Left ventricle myocardium superior (tissue), 1 donor: ENCODE measurements around the gene HSPA2. TPM values are rescaled to one million over a fixed set of nuclear protein-coding genes. Genes with fewer than 3 reads are reported as not detected.
"Not testable (repeated sequence)": the region's sequence is repeated elsewhere in the genome, so short reads cannot be mapped to it uniquely, and the experiment has no call there.

ENCODE experiments used
- ATAC-seq: fragments of 200-7000 bp; cut with Tn5 transposase; one replicate; pipeline ENCODE4 v1.9.1; 2020; ENCODE audit warnings: mild to moderate bottlenecking, moderate library complexity
- DNase-seq: peaks from one replicate; pipeline ENCODE4 v3.0.0-alpha.2; 2020
- intact Hi-C: fragments of 100-400 bp; cut with micrococcal nuclease; formaldehyde crosslinking; loops from one replicate; pipeline ENCODE4 v1.11.0; 2022
- total RNA-seq: library from RNA; stranded (reverse); fragmentation: NEBNext Ultra II Directional; extraction: Animal tissue kit (Norgen Biotek cat#: 25700); gene quantifications from one replicate; pipeline ENCODE4 v1.2.1, GENCODE V29; 2021
- donor health status: DM: no; HTN: yes; CAD: no; lungs with severe emphysema.

Gene HSPA2
- total RNA-seq, 1 donor from 2014 or later = 13.8 TPM

DNA sequence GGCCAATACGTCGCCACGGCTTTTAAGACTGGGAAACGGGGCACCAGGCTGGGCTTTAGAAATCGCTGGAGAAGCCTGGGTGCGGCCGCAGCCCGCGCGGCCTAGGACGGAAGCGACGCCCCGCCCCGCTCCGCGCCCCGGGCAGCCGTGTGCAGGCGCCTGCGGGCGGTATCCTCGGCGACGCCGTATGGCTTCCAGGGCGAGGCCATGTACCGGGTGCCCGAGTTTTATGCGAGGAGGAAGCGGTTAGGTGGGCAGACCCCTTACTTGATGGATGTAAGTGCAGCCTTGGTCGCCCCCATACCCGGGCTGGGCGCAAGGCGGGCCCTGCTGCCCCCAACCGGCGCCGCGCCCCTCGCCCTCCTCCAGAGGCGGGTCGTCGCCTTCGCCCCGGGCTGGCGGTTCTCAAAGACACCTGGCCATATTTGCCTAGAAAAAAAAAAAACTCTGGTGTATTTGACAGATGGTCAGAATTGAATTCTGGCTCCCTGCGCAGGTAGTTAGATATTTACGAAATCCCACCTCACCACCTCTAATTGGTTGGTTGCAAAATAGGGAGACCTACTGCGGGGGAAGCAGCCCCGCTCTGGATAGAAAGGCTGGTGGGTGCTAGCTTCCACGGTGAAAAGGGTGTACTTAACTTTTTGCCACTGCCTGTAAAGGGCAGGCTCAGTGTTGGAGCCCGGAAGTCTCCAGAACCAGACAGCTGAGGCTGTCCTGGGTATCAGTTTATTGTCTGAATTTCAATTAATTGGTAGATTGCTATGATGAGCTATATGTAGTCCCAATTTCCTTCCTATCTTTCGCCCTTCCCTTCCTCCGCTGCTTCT, 9.5 kb downstream of the HSPA2 start, which contains the start of gene PPP1R36:
PPP1R36 (plus strand) TSS at position 171 of the 830 bp plus-strand sequence; CDS start at position 208, 37 bp downstream.
- DNase-seq (peak; percentile 70), ATAC-seq (peak; percentile 96)
- intact Hi-C loops = loop anchor here (10.0 kb wide), 1 partner anchor 85 kb away; no protein-coding TSS in a partner anchor

DNA sequence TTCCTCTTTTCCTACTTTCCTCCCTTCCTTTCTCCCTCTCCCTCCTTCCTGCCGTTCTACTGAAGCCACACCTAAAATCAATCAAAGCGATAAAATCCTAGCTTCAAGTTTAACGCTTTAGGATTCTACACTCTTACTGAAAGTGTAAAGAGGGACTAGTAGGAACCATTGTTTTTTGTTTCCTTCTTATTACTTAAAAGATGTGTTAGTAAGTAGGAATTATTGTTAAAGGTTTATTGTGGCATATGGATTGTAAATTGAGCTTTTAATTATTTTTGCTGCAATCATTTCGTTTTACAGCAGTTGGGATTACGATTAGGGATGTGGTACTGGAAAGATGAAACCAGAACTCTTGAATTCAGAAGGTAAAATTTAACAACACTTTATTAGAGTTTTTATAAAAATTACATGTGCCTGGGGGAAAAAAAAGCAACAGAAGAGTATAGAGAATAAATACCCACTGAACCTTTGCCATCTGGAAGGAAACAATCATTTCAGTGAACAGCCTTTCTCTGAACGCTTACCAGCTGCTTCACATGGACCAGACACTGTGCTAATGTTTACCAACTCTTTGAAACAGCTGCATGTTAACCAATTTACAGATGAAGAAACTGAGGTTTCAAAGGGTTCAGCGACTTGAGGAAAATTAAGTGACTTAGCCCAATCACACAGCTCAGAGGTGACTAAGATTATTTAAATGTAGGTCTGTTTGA, 10.2 kb downstream of the HSPA2 start:
- DNase-seq (no peak), ATAC-seq (no peak)
- intact Hi-C loops = no loop called here

DNA sequence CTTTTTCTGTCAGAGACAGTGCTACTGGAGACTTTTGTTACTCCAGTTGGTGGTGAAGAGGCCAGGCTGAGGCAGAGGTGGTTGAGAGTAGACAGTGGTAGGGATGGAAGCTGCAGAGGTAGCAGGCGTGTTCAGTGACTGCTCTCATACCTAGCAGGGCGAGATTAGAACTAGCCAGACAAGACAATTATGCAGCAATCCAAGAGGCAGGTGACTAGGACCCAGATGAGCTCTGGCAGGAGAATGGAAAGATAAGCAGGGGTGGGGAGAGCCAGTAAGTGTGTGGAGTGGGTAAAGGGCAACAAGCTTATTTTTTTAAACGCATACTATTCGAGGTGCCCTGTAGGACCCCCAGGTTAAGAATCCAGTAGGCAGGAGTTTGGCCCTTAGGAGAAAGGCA, 14.0 kb downstream of the HSPA2 start:
- DNase-seq (no peak), ATAC-seq (no peak)
- intact Hi-C loops = no loop called here

DNA sequence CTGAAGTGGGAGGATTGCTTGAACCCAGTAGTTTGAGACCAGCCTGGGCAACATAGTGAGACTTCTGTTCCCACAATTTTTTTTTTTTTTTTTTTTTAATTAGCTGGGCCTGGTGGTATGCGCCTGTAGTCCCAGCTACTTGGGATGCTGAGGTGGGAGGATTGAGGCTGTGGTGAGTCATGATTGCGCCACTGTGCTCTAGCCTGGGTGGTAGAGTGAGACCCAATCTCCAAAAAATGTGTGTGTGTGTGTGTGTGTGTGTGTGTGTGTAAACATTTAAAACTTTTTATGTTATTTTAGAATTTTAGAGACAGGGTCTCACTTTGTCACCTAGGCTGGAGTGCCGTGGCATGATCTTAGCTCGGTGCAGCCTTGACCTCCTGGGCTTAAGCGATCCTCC, 16.0 kb downstream of the HSPA2 start:
- intact Hi-C loops = no loop called here
- ATAC-seq = no peak
- DNase-seq = no peak

DNA sequence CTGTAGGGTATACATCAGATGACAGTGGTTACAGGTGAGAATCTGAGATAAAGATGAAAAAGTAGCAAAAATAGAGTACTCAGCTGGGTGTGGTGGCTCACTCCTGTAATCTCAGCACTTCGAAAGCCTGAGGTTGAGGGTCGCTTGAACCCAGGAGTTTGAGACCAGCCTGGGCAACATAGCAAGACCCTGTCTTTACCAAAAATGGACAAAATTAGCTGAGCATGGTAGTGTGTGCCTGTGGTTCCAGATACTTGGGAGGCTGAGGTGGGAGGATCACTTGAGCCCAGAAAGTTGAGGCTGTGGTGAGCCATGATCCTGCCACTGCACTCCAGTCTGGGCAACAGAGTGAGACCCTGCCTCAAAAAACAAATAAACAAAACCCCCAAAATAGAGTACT, 17.7 kb downstream of the HSPA2 start:
- DNase-seq, intact Hi-C loops, ATAC-seq: not testable (repeated sequence)

DNA sequence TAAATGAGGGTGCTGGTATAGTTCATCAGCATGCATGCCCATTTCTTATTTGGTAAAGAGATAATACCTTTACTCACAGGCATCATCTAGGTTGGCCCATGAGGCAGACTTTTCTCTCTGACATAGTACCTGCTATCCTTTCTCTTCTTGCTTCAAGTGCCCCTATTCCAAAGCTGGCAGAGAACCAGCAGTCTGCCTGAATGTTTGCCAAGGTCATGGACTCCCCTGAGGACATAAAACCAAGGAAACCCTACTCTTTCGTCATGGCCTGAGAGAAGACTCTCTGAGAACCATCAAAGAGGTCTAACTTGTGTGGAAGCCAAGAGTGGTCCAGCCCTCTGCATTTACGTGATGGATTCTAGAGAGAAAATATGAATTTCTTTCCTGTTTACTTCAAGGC, 21.1 kb downstream of the HSPA2 start:
- intact Hi-C loops = no loop called here
- ATAC-seq (peak; percentile 20), DNase-seq (no peak)

DNA sequence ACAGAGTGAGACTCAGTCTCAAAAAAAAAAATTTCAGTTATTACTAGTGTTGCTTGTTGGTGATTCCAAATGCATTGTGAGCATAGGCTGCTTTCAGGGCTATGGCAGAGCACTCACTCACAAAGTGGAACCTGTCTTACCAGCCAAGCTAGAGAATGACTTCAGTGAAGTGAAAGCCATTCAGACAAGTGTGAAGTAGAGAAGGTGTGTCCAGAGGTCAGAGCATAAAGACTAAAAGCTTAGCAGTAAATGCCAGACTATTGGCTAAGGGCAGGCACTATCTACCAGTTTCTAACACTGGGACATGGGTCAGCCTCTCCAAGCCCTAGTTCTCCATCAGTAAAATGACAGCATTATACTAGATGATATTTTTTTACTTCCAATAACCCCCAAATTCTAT, 21.9 kb downstream of the HSPA2 start:
- ATAC-seq = peak; percentile 64
- intact Hi-C loops = no loop called here

DNA sequence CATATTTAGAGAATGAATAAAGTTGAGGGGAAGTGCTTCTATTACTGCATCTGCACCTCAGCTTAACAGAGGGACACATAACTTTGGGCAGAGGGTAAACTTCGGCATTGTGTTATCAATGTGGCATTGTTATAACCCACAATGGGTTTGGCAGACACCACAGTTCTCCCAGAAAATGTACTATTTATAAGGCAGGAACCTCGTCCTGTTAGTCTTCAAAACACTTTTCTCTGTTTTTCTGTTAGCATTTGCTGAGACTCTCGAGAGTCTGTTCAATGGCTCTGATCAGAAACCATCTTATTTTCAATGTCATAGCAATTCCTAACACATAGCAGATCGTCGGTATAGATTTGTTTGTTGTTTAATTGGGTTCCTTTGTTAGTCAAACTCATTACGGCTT, 23.2 kb downstream of the HSPA2 start:
- intact Hi-C loops = no loop called here
- DNase-seq (no peak), ATAC-seq (no peak)

More for the DNA sequence above, 21.9 kb downstream of the HSPA2 start:
- DNase-seq = no peak

DNA sequence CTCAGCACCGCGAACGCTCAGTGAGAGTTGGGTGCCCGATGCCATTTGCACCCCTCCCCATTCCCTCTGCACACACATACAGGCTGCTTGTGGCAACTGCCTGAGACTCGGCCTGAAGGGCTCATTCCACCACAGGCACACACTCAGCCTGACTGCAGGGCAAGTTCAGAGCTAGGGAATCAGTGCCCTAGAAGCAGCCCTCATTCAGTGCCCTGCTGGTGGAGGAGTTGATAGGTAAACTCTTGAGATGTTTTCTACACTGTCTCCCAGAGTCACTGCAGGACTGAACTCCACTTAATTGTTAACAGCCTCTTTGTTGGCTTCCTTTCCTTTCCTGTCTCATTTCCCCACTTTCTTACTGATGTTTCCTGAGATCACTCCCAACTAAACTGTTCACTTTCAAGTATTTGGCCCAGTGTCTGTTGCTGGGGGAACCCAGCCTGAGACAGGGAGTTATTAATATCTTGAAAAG, 26.1 kb downstream of the HSPA2 start:
- ATAC-seq = no peak

DNA sequence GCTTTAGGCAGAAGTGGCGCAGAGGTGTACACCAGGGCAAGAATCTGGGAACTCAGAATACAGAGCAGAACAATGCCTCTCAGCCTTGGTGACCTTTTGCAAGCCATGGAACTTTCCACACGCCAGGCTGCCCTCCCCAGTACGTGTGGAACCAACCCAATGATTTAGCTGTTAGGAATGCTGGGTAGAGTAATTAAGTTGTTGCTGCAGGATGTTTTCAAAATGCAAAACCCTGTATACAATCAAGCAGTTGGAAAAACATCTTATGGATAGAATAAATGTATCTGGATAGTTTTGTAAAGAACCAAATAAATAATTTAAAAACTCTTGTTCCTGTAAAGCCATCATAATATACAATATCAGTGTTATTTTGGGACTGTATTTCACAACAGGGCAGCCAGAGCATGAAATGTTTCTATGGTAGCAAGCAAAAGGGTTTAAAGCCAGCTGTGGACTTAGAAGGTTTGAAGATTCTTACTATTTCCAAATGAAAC, 28.6 kb downstream of the HSPA2 start:
- DNase-seq (peak; percentile 60), ATAC-seq (peak; percentile 96)
- intact Hi-C loops = no loop called here

More for the DNA sequence above, 26.1 kb downstream of the HSPA2 start:
- no peak for DNase-seq
- intact Hi-C loops = no loop called here

DNA sequence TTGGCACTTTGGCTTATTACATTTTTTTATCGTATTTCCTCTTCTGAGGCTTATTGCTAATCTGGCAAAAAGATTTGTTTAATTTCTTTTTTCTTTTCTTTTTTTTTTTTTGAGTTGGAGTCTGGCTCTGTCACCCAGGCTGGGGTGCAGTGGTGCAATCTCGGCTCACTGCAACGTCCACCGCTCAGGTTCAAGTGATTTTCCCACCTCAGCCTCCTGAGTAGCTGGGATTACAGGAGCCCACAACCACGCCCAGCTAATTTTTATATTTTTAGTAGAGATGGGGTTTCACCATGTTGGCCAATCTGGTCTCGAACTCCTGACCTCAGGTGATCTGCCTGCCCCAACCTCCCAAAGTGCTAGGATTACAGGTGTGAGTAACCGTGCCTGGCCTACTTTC, 29.1 kb downstream of the HSPA2 start:
- intact Hi-C loops, DNase-seq: not testable (repeated sequence)
- ATAC-seq = peak; percentile 28

DNA sequence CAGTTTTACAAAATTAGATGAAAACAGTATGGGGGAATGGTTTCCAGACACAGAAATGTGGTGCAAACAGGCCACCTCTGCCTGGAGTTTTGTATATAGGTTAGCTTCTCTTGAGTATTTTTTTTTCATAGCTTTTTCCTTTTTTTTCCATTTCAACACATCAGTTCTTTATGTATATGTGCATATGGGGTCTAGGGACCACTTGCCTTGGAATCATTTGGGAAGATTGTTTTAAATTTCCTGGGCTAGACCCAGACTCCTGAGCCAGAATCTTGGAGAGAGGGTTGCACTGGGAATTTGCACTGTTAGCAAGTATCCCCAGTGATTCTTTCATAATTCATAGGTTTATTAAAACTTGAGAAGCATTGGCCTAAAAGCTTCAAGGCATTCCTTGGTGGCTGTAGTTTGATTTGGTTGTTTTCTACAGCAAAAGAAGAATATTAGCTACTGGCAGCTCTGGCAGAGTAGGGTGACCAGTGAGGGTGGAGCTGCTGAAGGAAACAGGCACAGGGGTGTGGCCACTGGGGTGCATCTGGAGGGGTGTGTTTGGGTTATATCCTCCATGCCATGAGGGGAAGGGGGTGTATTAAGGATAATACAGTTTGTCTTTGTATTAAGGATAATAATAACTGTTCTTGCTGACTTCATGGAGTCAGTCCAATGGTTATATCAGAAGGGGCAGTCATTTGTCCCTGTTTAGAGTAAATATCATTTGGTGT, 32.0 kb downstream of the HSPA2 start:
- DNase-seq = no peak
- peak; percentile 25 for ATAC-seq
- intact Hi-C loops = no loop called here

DNA sequence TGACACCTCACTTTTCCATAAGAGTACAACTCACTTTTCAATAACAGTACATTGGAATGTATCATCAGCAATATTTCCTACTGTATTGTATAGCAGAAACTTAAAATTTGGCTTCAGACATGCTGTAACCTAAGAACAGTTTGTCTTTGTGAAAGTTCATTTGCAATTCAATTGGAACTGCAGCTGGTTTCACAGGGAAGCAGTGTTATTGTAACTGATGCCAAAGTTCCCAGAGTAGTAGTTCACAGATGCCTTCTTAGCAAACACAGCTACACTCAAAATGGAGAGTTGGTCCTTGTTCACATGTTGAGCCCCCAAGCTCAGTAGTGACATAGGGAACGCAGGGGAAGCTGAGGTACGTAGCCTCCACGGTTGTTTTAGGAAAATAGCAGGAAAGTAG, 32.6 kb downstream of the HSPA2 start:
- no peak for DNase-seq
- ATAC-seq = peak; percentile 30
- intact Hi-C loops = no loop called here

DNA sequence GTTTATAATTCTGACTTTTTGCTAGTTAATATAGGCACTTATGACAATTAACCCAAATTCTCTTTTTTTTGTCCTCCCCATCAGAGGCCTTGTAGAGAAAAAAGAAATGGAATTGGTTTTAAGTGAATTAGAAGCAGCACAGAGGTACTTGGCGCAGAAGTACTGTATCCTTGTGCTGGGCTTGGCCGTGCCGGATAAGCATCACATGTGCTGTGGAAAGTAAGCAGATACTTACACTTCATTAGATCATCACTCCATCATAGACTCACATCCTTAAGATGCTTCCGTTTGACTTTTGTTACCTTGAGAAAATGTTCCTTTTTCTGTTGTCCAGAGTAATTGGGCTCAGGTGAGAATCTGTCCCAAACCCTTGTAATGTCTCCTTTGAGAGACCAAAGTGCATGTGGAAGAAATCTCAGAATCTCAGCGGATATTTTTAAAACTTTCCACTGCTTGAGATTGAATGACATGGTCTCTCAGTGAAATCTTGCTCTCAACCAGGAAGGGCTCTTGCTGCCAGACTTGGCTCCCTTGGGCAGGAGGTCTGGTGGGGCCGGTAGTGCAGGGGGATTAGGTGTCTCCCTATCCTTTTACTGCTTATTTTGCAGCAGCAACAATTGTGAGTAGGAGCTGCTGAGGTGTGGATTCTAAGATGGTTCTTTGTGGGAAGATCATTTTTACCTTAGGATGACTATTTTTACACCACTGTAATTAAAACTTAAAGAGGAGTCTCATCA, 34.0 kb downstream of the HSPA2 start:
- ATAC-seq (no peak), DNase-seq (no peak)
- intact Hi-C loops = no loop called here

DNA sequence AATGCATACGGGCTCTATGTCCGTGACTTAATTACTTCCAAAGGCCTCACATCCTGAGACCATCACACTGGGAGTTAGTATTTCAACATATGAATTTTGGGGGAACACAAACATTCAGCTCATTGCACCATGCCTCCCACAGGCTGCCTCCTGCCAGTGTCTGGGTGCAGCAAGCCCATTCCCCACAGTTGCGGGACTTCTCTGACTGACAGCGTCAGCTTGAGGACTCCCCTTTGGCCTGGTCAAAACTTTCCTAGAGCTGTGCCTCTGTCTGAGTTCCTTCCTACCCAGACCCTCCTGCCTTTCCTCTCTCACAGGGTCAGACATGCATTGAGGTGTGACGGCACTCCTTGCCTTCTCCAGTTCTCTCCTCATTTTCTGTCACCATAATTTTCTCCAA, 36.7 kb downstream of the HSPA2 start:
- ATAC-seq = no peak
- no peak for DNase-seq
- intact Hi-C loops = no loop called here

DNA sequence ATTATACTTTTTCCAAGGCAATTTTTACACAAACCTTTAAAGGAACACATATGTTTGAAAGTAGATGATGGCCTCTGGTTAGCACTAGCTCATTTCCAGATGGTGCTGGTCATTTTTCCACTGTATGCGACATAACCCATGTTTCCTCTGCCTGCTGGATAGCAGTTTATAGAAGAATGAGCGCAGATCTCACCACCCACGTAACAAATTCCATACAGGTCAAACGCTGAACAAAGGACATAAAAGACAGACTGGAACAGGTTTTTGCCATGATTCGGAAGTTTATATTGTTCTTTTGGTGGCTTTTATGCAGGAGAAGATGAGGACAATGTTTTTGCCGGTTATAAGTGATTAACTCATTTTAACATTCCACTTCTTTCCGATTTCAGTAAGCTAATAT, 39.9 kb downstream of the HSPA2 start:
- DNase-seq (no peak), ATAC-seq (no peak)
- intact Hi-C loops = no loop called here

DNA sequence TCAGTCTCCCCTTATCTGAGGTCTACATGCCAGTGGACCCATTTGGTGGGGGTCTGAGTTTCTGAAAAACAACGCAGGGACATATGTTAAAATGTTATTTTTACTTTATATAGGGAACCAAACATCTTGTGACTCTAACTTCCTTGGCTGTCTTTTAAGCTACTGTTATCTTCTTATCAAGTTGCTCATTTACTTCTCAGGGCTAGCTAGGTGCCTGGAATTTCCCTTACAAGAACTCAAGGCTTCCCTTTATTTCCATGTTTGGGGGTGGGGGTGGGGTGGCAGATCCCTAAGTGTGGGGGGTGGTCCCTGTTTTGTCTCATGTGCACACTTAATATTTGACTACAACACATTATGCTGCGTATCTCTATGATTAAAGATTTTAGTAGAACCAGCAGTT, 40.8 kb downstream of the HSPA2 start:
- ATAC-seq = no peak
- intact Hi-C loops = no loop called here

DNA sequence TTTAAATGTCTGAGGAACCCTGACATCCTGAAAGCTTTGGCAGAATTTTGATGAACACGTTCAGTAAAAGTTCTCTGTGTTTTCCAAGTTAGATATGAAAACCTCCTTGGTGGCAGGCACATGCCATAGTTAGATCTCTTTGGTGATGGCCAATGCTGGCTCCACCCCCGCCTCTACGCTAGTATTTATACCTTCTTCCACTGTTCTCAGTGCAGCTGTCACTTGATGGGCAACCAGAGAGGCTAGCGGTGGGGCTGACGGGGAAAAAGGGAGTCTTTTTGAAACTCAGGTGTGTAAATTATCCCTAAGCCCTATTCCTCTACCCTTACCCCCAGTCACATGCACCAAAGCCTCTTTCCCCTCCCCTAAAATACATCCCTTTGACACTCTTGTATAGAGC, 41.3 kb downstream of the HSPA2 start:
- DNase-seq = no peak
- no peak for ATAC-seq
- intact Hi-C loops = no loop called here

More for the DNA sequence above, 40.8 kb downstream of the HSPA2 start:
- DNase-seq = no peak

DNA sequence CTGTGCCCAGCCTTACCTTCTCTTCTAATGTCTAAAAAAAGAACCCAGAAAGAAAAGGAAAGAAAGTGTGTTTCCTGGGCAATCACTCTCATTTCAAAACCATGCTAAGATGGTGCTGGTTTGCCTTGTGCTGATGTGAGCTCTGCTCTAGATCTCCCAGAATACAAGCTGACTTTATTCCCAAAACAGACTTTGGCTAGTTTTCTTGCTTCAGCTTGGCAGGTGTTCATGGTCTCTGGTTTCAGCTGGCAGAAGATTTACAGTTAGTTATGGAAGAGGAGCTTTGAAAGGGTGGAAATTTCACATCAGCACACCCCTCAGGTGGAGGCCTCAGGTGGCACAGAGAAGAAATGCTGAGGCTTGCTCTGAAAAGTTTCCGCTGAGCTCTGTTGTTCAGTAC, 43.6 kb downstream of the HSPA2 start:
- intact Hi-C loops = no loop called here
- no peak for DNase-seq
- no peak for ATAC-seq
